ENCODE measurements around the gene GPR161.

Gene GPR161

GRCh38 chr1:168170564-168171508, 34.1 kb upstream of the GPR161 start:
- no peak for TF ChIP-seq ZFX (IDR thresholded peaks at IDR 0.05; ENCODE audit: borderline replicate concordance)
- TF ChIP-seq CTCF (IDR thresholded peaks at IDR 0.05) = no peak

GRCh38 chr1:168167806-168168205, 31.1 kb upstream of the GPR161 start:
- no peak for TF ChIP-seq ZFX (IDR thresholded peaks at IDR 0.05; ENCODE audit: borderline replicate concordance)
- no peak for TF ChIP-seq CTCF (IDR thresholded peaks at IDR 0.05)

More at GRCh38 chr1:168170564-168171508, 34.1 kb upstream of the GPR161 start:
- no peak overlapping the region for H3K27ac ChIP-seq

GRCh38 chr1:168164771-168165170, 28.0 kb upstream of the GPR161 start:
- H3K27ac ChIP-seq = no peak overlapping the region
- TF ChIP-seq CTCF (IDR thresholded peaks at IDR 0.05) = no peak
- no peak for TF ChIP-seq ZFX (IDR thresholded peaks at IDR 0.05; ENCODE audit: borderline replicate concordance)

More at GRCh38 chr1:168167806-168168205, 31.1 kb upstream of the GPR161 start:
- no peak overlapping the region for H3K27ac ChIP-seq

- no peak overlapping the region for H3K27ac ChIP-seq
- no peak for TF ChIP-seq ZFX (IDR thresholded peaks at IDR 0.05; ENCODE audit: borderline replicate concordance)
- TF ChIP-seq CTCF (IDR thresholded peaks at IDR 0.05) = no peak
Measured at GRCh38 chr1:168163670-168164069, 26.9 kb upstream of the GPR161 start.

- no peak overlapping the region for H3K27ac ChIP-seq
- TF ChIP-seq ZFX (IDR thresholded peaks at IDR 0.05; ENCODE audit: borderline replicate concordance) = no peak
- no peak for TF ChIP-seq CTCF (IDR thresholded peaks at IDR 0.05)
Measured at GRCh38 chr1:168161459-168161858, 24.7 kb upstream of the GPR161 start.

GRCh38 chr1:168159979-168160378, 23.2 kb upstream of the GPR161 start:
- H3K27ac ChIP-seq = no peak overlapping the region
- TF ChIP-seq CTCF (IDR thresholded peaks at IDR 0.05) (no peak), ZFX (IDR thresholded peaks at IDR 0.05; ENCODE audit: borderline replicate concordance) (no peak)

GRCh38 chr1:168159251-168159650, 22.5 kb upstream of the GPR161 start:
- TF ChIP-seq ZFX (IDR thresholded peaks at IDR 0.05; ENCODE audit: borderline replicate concordance) (no peak), CTCF (IDR thresholded peaks at IDR 0.05) (no peak)
- no peak overlapping the region for H3K27ac ChIP-seq

Measured in 22Rv1 (cell line).